IPS DF 19.7 (cell line): ENCODE results near the gene KCTD21.

Experiments used
- DNase-seq: peaks from one replicate; pipeline ENCODE4 v3.0.0-alpha.2; 2013; ENCODE audit warnings: low read depth, low spot score

Gene KCTD21

GRCh38 chr11:78218707-78219492, 30.5 kb upstream of the KCTD21 start:
- DNase-seq: no peak

GRCh38 chr11:78217650-78218541, 29.5 kb upstream of the KCTD21 start:
- no peak for DNase-seq

GRCh38 chr11:78216571-78217287, 28.3 kb upstream of the KCTD21 start:
- no peak for DNase-seq

GRCh38 chr11:78216021-78216420, 27.6 kb upstream of the KCTD21 start:
- DNase-seq: no peak

GRCh38 chr11:78214331-78215194, 26.1 kb upstream of the KCTD21 start:
- DNase-seq: no peak

GRCh38 chr11:78213526-78214330, 25.3 kb upstream of the KCTD21 start:
- no peak for DNase-seq

GRCh38 chr11:78212586-78213371, 24.4 kb upstream of the KCTD21 start:
- DNase-seq: no peak

GRCh38 chr11:78211565-78211964, 23.1 kb upstream of the KCTD21 start:
- no peak for DNase-seq

GRCh38 chr11:78210000-78210608, 21.7 kb upstream of the KCTD21 start:
- DNase-seq: no peak

- DNase-seq: no peak
Measured at GRCh38 chr11:78209478-78209877, 21.1 kb upstream of the KCTD21 start.

- DNase-seq: no peak
Measured at GRCh38 chr11:78208257-78209165, 20.1 kb upstream of the KCTD21 start.

GRCh38 chr11:78207532-78208256, 19.3 kb upstream of the KCTD21 start:
- DNase-seq: no peak

GRCh38 chr11:78205691-78206090, 17.3 kb upstream of the KCTD21 start:
- no peak for DNase-seq

- DNase-seq: no peak
Measured at GRCh38 chr11:78205256-78205655, 16.8 kb upstream of the KCTD21 start.

GRCh38 chr11:78203184-78203583, 14.8 kb upstream of the KCTD21 start:
- DNase-seq: no peak

- no peak for DNase-seq
Measured at GRCh38 chr11:78202733-78203167, 14.3 kb upstream of the KCTD21 start.

- no peak for DNase-seq
Measured at GRCh38 chr11:78201096-78201818, 12.8 kb upstream of the KCTD21 start.
